HT-29 (cell line): ENCODE data around the gene E2F4. TPM values are rescaled to one million over a fixed set of nuclear protein-coding genes. Genes with fewer than 3 reads are reported as not detected.

Source experiments
- DNase-seq: peaks from one replicate; pipeline ENCODE4 v3.0.0-alpha.2; 2015; ENCODE audit warnings: low spot score
- small RNA-seq: library from RNA; depleted of rRNA; stranded (forward); fragments of <200 nt; gene quantifications from one replicate; pipeline ENCODE3, GENCODE V24; 2014
- total RNA-seq: library from RNA; depleted of rRNA; stranded (reverse); fragments of >200 nt; shearing (Covaris generic); gene quantifications from 2 replicates; pipeline ENCODE4 v1.2.3, GENCODE V29; 2014; rRNA removed

The E2F4 gene
- total RNA-seq, 1 experiment from 2014 or later = 156 TPM

GRCh38 chr16:67247192-67248072, 55.5 kb downstream of the E2F4 start, which contains the start of gene FHOD1:
FHOD1 (minus strand) TSS chr16:67247481; CDS start chr16:67247410, 71 bp downstream.
- DNase-seq = peak; percentile 96

GRCh38 chr16:67248073-67248400, 56.1 kb downstream of the E2F4 start:
- DNase-seq = no peak

Small RNA genes within 50 kb of the gene (small RNA-seq; reads per million reads assigned to genes)
- not detected for gene MIR328

Other genes starting within 250 kb of the E2F4 start
- 1.3 and 3.4 TPM in 2 replicates for gene CES3, start 230.9 kb upstream of the E2F4 start, total RNA-seq
- 3.0 and 5.5 TPM in 2 replicates for gene CES4A, start 203.6 kb upstream of the E2F4 start, total RNA-seq
- gene CBFB, start 163.0 kb upstream of the E2F4 start, total RNA-seq = 98.9 and 115 TPM in 2 replicates
- 13.6 and 15.4 TPM in 2 replicates for gene PHAF1, start 82.2 kb upstream of the E2F4 start, total RNA-seq
- 10.7 and 13.5 TPM in 2 replicates for gene B3GNT9, start 41.2 kb upstream of the E2F4 start, total RNA-seq
- gene TRADD, start 32.2 kb upstream of the E2F4 start, total RNA-seq = 33.6 and 35.4 TPM in 2 replicates
- 27.7 and 34.6 TPM in 2 replicates for gene FBXL8, start 32.2 kb upstream of the E2F4 start, total RNA-seq
- gene HSF4, start 27.4 kb upstream of the E2F4 start, total RNA-seq = 42.1 and 44.2 TPM in 2 replicates
- 95.1 and 97.0 TPM in 2 replicates for gene NOL3, start 21.6 kb upstream of the E2F4 start, total RNA-seq
- 41.4 and 41.7 TPM in 2 replicates for gene MATCAP1, start 8.2 kb upstream of the E2F4 start, total RNA-seq
- 0.29 and 0.74 TPM in 2 replicates for gene EXOC3L1, start 2.0 kb upstream of the E2F4 start, total RNA-seq
- 55.2 and 57.4 TPM in 2 replicates for gene ELMO3, start 7.0 kb downstream of the E2F4 start, total RNA-seq
- 61.2 and 67.8 TPM in 2 replicates for gene TMEM208, start 35.0 kb downstream of the E2F4 start, total RNA-seq
- 49.5 and 57.7 TPM in 2 replicates for gene FHOD1, start 55.3 kb downstream of the E2F4 start, total RNA-seq
- gene SLC9A5, start 56.8 kb downstream of the E2F4 start, total RNA-seq = 2.2 and 2.7 TPM in 2 replicates
- 69.5 and 71.3 TPM in 2 replicates for gene PLEKHG4, start 87.4 kb downstream of the E2F4 start, total RNA-seq
- not detected in 2 replicates for gene KCTD19, start 134.6 kb downstream of the E2F4 start, total RNA-seq
- 0.46 TPM in 1 of 2 replicates, not detected in the other for gene LRRC36, start 134.7 kb downstream of the E2F4 start, total RNA-seq
- gene TPPP3, start 201.3 kb downstream of the E2F4 start, total RNA-seq = 70.5 and 70.9 TPM in 2 replicates
- gene ZDHHC1, start 224.3 kb downstream of the E2F4 start, total RNA-seq = 21.5 and 24.4 TPM in 2 replicates
- gene HSD11B2, start 239.0 kb downstream of the E2F4 start, total RNA-seq = 18.3 and 23.2 TPM in 2 replicates